IMR-90 (cell line): ENCODE results near the gene CDK15. TPM values are rescaled to one million over a fixed set of nuclear protein-coding genes. Genes with fewer than 3 reads are reported as not detected.

Experiments
- ATAC-seq: fragments of 200-7000 bp; cut with Tn5 transposase; 2 replicates; pipeline ENCODE4 v1.9.1; 2020; ENCODE audit warnings: low read depth, mild to moderate bottlenecking, moderate library complexity
- BruUV-seq: library from RNA; stranded (reverse); fragments of 400-500 nt; replicated peaks from 2 replicates; lab custom pipeline; 2021; lab: Mats Ljungman, UMichigan
- CTCF ChIA-PET: fragments of 300-600 bp; formaldehyde crosslinking; extraction: SDS; loops from one replicate; lab custom pipeline; 2021; ENCODE audit warnings: antibody characterized with exemption; lab: Yijun Ruan, JAX
- POLR2A ChIA-PET: fragments of 300-600 bp; sonication (Branson Sonifier 250); formaldehyde crosslinking; loops from one replicate; lab custom pipeline; 2022; ENCODE audit warnings: antibody characterized with exemption; ENCODE audit not compliant: unreplicated experiment; lab: Charles Lee
- DNase-seq: peaks from one replicate; pipeline ENCODE4 v3.0.0; 2013
- H2AFZ ChIP-seq: replicated peaks from 2 replicates; pipeline ENCODE3; 2013; ENCODE audit warnings: low read length, mild to moderate bottlenecking; ENCODE audit not compliant: poor library complexity
- H2AK5ac ChIP-seq: 2 replicates; pipeline ENCODE4 v1.6.1; 2013; ENCODE audit warnings: low read depth, low read length, inconsistent platforms
- H2AK9ac ChIP-seq: replicated peaks from 2 replicates; pipeline ENCODE3; 2013; ENCODE audit warnings: mild to moderate bottlenecking, low read depth, low read length, moderate library complexity; ENCODE audit not compliant: poor library complexity
- H2BK120ac ChIP-seq: 2 replicates; pipeline ENCODE4 v1.6.1; 2013; ENCODE audit warnings: low read depth, low read length, inconsistent platforms
- H2BK15ac ChIP-seq: 3 replicates; pipeline ENCODE4 v1.6.1; 2013; ENCODE audit warnings: low read depth, low read length, inconsistent platforms
- H2BK20ac ChIP-seq: 2 replicates; pipeline ENCODE4 v1.6.1; 2013; ENCODE audit warnings: low read depth, mild to moderate bottlenecking, inconsistent platforms, low read length, moderate library complexity
- H2BK5ac ChIP-seq: 2 replicates; pipeline ENCODE4 v1.6.1; 2013; ENCODE audit warnings: mild to moderate bottlenecking, low read depth, low read length, inconsistent platforms; ENCODE audit not compliant: poor library complexity, severe bottlenecking
- H3K14ac ChIP-seq: replicated peaks from 2 replicates; pipeline ENCODE4 v1.6.1; 2013; ENCODE audit warnings: low read depth, low read length, inconsistent platforms
- H3K18ac ChIP-seq: 2 replicates; pipeline ENCODE4 v1.6.1; 2013; ENCODE audit warnings: low read depth, low read length, control low read depth
- H3K23ac ChIP-seq: 2 replicates; pipeline ENCODE4 v1.6.1; 2013; ENCODE audit warnings: low read depth, low read length, inconsistent platforms
- H3K27ac ChIP-seq: 2 replicates; pipeline ENCODE4 v1.5.1; 2013; ENCODE audit warnings: mild to moderate bottlenecking, control low read depth, low read length; ENCODE audit not compliant: insufficient read depth
- H3K27me3 ChIP-seq: 2 replicates; pipeline ENCODE4 v1.6.1; 2013; ENCODE audit warnings: low read length; ENCODE audit not compliant: control insufficient read depth, insufficient read depth
- H3K36me3 ChIP-seq: 2 replicates; pipeline ENCODE4 v1.6.1; 2013; ENCODE audit warnings: low read length, mixed read lengths; ENCODE audit not compliant: control insufficient read depth, insufficient read depth
- H3K4ac ChIP-seq: 2 replicates; pipeline ENCODE4 v1.6.1; 2013; ENCODE audit warnings: low read depth, low read length, inconsistent platforms
- H3K4me1 ChIP-seq: 2 replicates; pipeline ENCODE4 v1.6.1; 2013; ENCODE audit warnings: low read length, mixed read lengths; ENCODE audit not compliant: control insufficient read depth, insufficient read depth
- H3K4me2 ChIP-seq: 2 replicates; pipeline ENCODE4 v1.6.1; 2013; ENCODE audit warnings: low read depth, mild to moderate bottlenecking, control low read depth, low read length, moderate library complexity
- H3K4me3 ChIP-seq: 2 replicates; pipeline ENCODE4 v1.5.1; 2013; ENCODE audit warnings: low read depth, mild to moderate bottlenecking, control low read depth, low read length, moderate library complexity; ENCODE audit not compliant: insufficient read depth
- H3K56ac ChIP-seq: 2 replicates; pipeline ENCODE4 v1.6.1; 2013; ENCODE audit warnings: low read length, inconsistent platforms; ENCODE audit not compliant: insufficient read depth; ENCODE audit errors: extremely low read depth
- H3K79me1 ChIP-seq, 2 experiments: 2 replicates each; pipeline ENCODE4 v1.6.1; 2013; ENCODE audit warnings: low read length in 2 of 2, inconsistent platforms in 1 of 2, low read depth in 1 of 2
- H3K9ac ChIP-seq: 2 replicates; pipeline ENCODE4 v1.6.1; 2013; ENCODE audit warnings: low read depth, low read length, control low read depth
- H3K9me1 ChIP-seq: 2 replicates; pipeline ENCODE4 v1.6.1; 2013; ENCODE audit warnings: low read length, inconsistent platforms; ENCODE audit not compliant: insufficient read depth
- H3K9me3 ChIP-seq: 2 replicates; pipeline ENCODE4 v1.6.1; 2013; ENCODE audit warnings: low read length; ENCODE audit not compliant: control insufficient read depth, insufficient read depth
- H4K20me1 ChIP-seq: 2 replicates; pipeline ENCODE4 v1.6.1; 2013; ENCODE audit warnings: low read length, inconsistent platforms; ENCODE audit not compliant: insufficient read depth
- H4K5ac ChIP-seq: 2 replicates; pipeline ENCODE4 v1.6.1; 2013; ENCODE audit warnings: mild to moderate bottlenecking, low read depth, low read length, control low read depth
- H4K8ac ChIP-seq, 2 experiments: 2 replicates each; pipeline ENCODE4 v1.6.1; 2013; ENCODE audit warnings: low read depth in 2 of 2, low read length in 2 of 2, control low read depth in 1 of 2, inconsistent platforms in 1 of 2
- H4K91ac ChIP-seq: 2 replicates; pipeline ENCODE4 v1.6.1; 2013; ENCODE audit warnings: low read depth, low read length, inconsistent platforms; ENCODE audit not compliant: insufficient read depth
- ELK1 ChIP-seq: fragments of 150-350 bp; IDR thresholded peaks from 2 replicates; pipeline ENCODE4 v1.6.1; 2016; ENCODE audit warnings: low read depth, mild to moderate bottlenecking, low read length, moderate library complexity, borderline replicate concordance
- MAZ ChIP-seq: IDR thresholded peaks from 2 replicates; pipeline ENCODE4 v1.6.1; 2012; ENCODE audit warnings: low read depth, mild to moderate bottlenecking, low read length, improper control_type of control experiment, moderate library complexity, borderline replicate concordance
- WGBS, 2 experiments: methylation state at CpG; one replicate each; pipeline versions ENCODE4 v1.1.5 to v1.1.7; 2013; ENCODE audit warnings: missing lambda C conversion rate in 2 of 2; ENCODE audit not compliant: insufficient read length in 1 of 2; ENCODE audit errors: extremely low coverage in 2 of 2; 5-methylcytosine and 5-hydroxymethylcytosine counted together
- dilution Hi-C: fragments of 300-500 bp; cut with HindIII; formaldehyde crosslinking; loops from one replicate; pipeline ENCODE4 v1.14.3; 2018; ENCODE audit warnings: low sequenced_read_pairs; ENCODE audit not compliant: unreplicated experiment
- in situ Hi-C: fragments of 300-500 bp; cut with MboI; formaldehyde crosslinking; loops from 3 replicates; pipeline ENCODE4 v1.14.3; 2019; ENCODE audit warnings: low sequenced_read_pairs, inconsistent platforms, mixed read lengths
- intact Hi-C: fragments of 100-400 bp; cut with micrococcal nuclease; formaldehyde crosslinking; loops from 2 replicates; pipeline ENCODE4 v1.10.0; 2022
- polyA plus RNA-seq, 3 experiments: library from polyadenylated mRNA; depleted of rRNA; stranded (reverse); fragments of >200 nt; gene quantifications; 2 replicates each; pipeline ENCODE4 v1.2.3, GENCODE V29; 2012; ENCODE audit warnings: low replicate concordance in 1 of 3
- total RNA-seq: library from RNA; depleted of rRNA; stranded (reverse); fragments of >200 nt; gene quantifications from 2 replicates; pipeline ENCODE4 v1.2.3, GENCODE V29; 2012

Gene CDK15
- total and polyA plus RNA-seq, 2 of the 4 experiments (the other 2 are of a cell fraction), result 16.1 to 33.0 TPM

DNA sequence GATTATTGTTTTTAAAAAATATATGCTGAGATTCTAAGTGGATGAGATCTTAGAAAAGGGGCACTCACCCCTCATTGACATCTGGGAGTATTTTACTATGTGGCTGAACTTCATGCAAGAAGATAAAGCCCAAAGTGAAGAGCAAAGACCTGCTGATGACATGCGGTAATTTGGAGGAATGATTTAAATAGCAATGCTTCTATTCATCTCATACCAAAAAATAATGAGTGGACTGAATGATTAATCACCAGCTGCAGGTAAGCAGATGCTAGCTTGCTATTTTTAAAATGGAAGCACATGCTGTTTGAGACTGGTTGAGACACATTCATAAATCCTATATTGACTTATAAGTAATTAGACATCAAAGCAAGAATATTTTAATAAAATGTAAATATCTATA, 12.7 kb upstream of the CDK15 start:
- Histone ChIP-seq H3K9me1 (0 out of 2 replicates have a peak, but pooled peaks cover 6% of the 10 kb centered on the region), H2BK20ac (no peak overlapping the region), H3K23ac (no peak overlapping the region), H2AK9ac (no peak overlapping the region), H3K27me3 (no peaks in the 10 kb centered on the region), H4K91ac (no peak overlapping the region), H3K56ac (no peak overlapping the region), H3K79me1 (peaks cover 0 to 10% of the 10 kb centered on the region in 2 experiments; a peak in 2 of 4 replicates), H2BK15ac (no peak overlapping the region), H2BK120ac (no peak overlapping the region), H3K27ac (no peak overlapping the region), H3K4me1 (peaks cover 6% of the 10 kb centered on the region), H3K36me3 (no peaks in the 10 kb centered on the region), H2AK5ac (no peak overlapping the region), H3K4ac (no peak overlapping the region), H3K9me3 (no peaks in the 10 kb centered on the region), H2AFZ (no peak overlapping the region), H4K20me1 (no peaks in the 10 kb centered on the region), H4K5ac (no peak overlapping the region), H3K14ac (no peak overlapping the region), H4K8ac (no peak overlapping the region), H3K18ac (no peak overlapping the region), H3K9ac (no peak overlapping the region), H3K4me3 (no peak overlapping the region), H3K4me2 (no peak overlapping the region), H2BK5ac (no peak overlapping the region)
- WGBS, 2 experiments, result no CpG with 5 or more reads among the region's 1 CpG
- ATAC-seq, result no peak
- in situ Hi-C loops (loop anchor here (10.0 kb wide), 1 partner anchor 371 kb away; no protein-coding TSS in a partner anchor), dilution Hi-C loops (no loop called here), intact Hi-C loops (no loop called here)
- TF ChIP-seq ELK1 (no peak), MAZ (no peak)
- BruUV-seq, result no TSS peak
- CTCF ChIA-PET, result interaction anchor here (1.3 kb wide), 1 partner anchor 92 kb away, joined by 3 read pairs; no protein-coding TSS in a partner anchor
- DNase-seq, result no peak
- POLR2A ChIA-PET, result no interaction called here
